H1 (cell line): Measurements from ENCODE around the gene HOXD11. TPM values are rescaled to one million over a fixed set of nuclear protein-coding genes. Genes with fewer than 3 reads are reported as not detected.

Source experiments
- CTCF ChIA-PET: fragments of 300-600 bp; sonication (Branson Sonifier 250); formaldehyde crosslinking; loops from one replicate; lab custom pipeline; 2021; ENCODE audit not compliant: partially characterized antibody; lab: Charles Lee
- POLR2A ChIA-PET: fragments of 300-600 bp; sonication (Branson Sonifier 250); formaldehyde crosslinking; loops from one replicate; lab custom pipeline; 2021; ENCODE audit warnings: inconsistent platforms; ENCODE audit not compliant: partially characterized antibody; lab: Charles Lee
- DNase-seq, 2 experiments: peaks; one replicate each; pipeline versions ENCODE4 v3.0.0 to v3.0.0-alpha.2; 2010 to 2022; ENCODE audit warnings: low spot score in 2 of 2, low read depth in 1 of 2, mixed read lengths in 1 of 2
- FAIRE-seq: peaks from 2 replicates; lab custom pipeline; 2011; peaks lifted over from hg19 to GRCh38; lab: Jason Lieb, UNC
- H2AFZ ChIP-seq: 2 replicates; pipeline ENCODE4 v1.8.1; 2012; ENCODE audit warnings: low read length, inconsistent platforms
- H2AK5ac ChIP-seq: 2 replicates; pipeline ENCODE4 v1.6.1; 2013; ENCODE audit warnings: low read depth, low read length
- H2BK120ac ChIP-seq: replicated peaks from 2 replicates; pipeline ENCODE3; 2013; ENCODE audit warnings: low read depth, low read length, inconsistent platforms
- H2BK12ac ChIP-seq: 2 replicates; pipeline ENCODE4 v1.6.1; 2013; ENCODE audit warnings: low read depth, low read length
- H2BK15ac ChIP-seq: 2 replicates; pipeline ENCODE4 v1.6.1; 2013; ENCODE audit warnings: low read length
- H2BK20ac ChIP-seq: 2 replicates; pipeline ENCODE4 v1.6.1; 2013; ENCODE audit warnings: low read length
- H2BK5ac ChIP-seq: 2 replicates; pipeline ENCODE4 v1.6.1; 2013; ENCODE audit warnings: low read depth, low read length
- H3K14ac ChIP-seq: 2 replicates; pipeline ENCODE4 v1.6.1; 2013; ENCODE audit warnings: inconsistent platforms; ENCODE audit not compliant: insufficient read length
- H3K18ac ChIP-seq: 2 replicates; pipeline ENCODE4 v1.6.1; 2013; ENCODE audit warnings: low read length; ENCODE audit errors: extremely low read depth
- H3K23ac ChIP-seq: 2 replicates; pipeline ENCODE4 v1.6.1; 2013; ENCODE audit warnings: inconsistent platforms; ENCODE audit not compliant: insufficient read length
- H3K23me2 ChIP-seq: 2 replicates; pipeline ENCODE4 v1.6.1; 2013; ENCODE audit warnings: low read depth, low read length
- H3K27ac ChIP-seq: 2 replicates; pipeline ENCODE4 v1.6.1; 2011; ENCODE audit warnings: low read depth, low read length, inconsistent platforms
- H3K27me3 ChIP-seq, 4 experiments: replicated peaks in 1 of 4; 1 replicate in 1 of 4; 2 replicates in 3 of 4; pipeline versions ENCODE4 v1.6.1 to v1.8.1; 2011 to 2013; ENCODE audit warnings: low read length in 3 of 4, mild to moderate bottlenecking in 3 of 4, inconsistent platforms in 2 of 4, mixed read lengths in 2 of 4, moderate library complexity in 1 of 4; ENCODE audit not compliant: control insufficient read depth in 3 of 4, insufficient read depth in 3 of 4; ENCODE audit errors: extremely low read depth in 1 of 4
- H3K36me3 ChIP-seq, 4 experiments: 2 replicates each; pipeline versions ENCODE4 v1.6.1 to v1.8.1; 2011 to 2013; ENCODE audit warnings: mild to moderate bottlenecking in 4 of 4, low read length in 3 of 4, moderate library complexity in 2 of 4, control low read depth in 1 of 4, inconsistent platforms in 1 of 4; ENCODE audit not compliant: insufficient read depth in 4 of 4, control insufficient read depth in 2 of 4
- H3K4ac ChIP-seq: replicated peaks from 2 replicates; pipeline ENCODE3; 2013; ENCODE audit warnings: low read length, low read depth, mixed read lengths, inconsistent platforms; ENCODE audit not compliant: insufficient read length
- H3K4me1 ChIP-seq, 4 experiments: replicated peaks in 1 of 4; 1 replicate in 1 of 4; 2 replicates in 3 of 4; pipeline versions ENCODE4 v1.6.1 to v1.8.1; 2011 to 2013; ENCODE audit warnings: low read length in 3 of 4, inconsistent platforms in 2 of 4, mixed read lengths in 1 of 4; ENCODE audit not compliant: insufficient read depth in 4 of 4, control insufficient read depth in 3 of 4
- H3K4me2 ChIP-seq, 2 experiments: 2 replicates each; pipeline versions ENCODE4 v1.6.1 to v1.8.1; 2011 to 2013; ENCODE audit warnings: low read depth in 2 of 2, low read length in 2 of 2, control low read depth in 1 of 2, inconsistent platforms in 1 of 2, mild to moderate bottlenecking in 1 of 2; ENCODE audit not compliant: insufficient read depth in 1 of 2
- H3K4me3 ChIP-seq, 4 experiments: fragments of 200-600, 300-600 bp in 1 of 4; sonication (generic), shearing (Covaris generic), sonication (Bioruptor Twin) in 1 of 4; 2 replicates each; pipeline versions ENCODE4 v1.5.1 to v1.8.1; 2011 to 2016; ENCODE audit warnings: low read length in 4 of 4, low read depth in 3 of 4, control low read depth in 2 of 4, inconsistent platforms in 2 of 4, mild to moderate bottlenecking in 2 of 4, mixed read lengths in 1 of 4, moderate library complexity in 1 of 4; ENCODE audit not compliant: insufficient read depth in 2 of 4; ENCODE audit errors: extremely low read depth in 1 of 4
- H3K56ac ChIP-seq: replicated peaks from 2 replicates; pipeline ENCODE3; 2013; ENCODE audit warnings: low read depth, mild to moderate bottlenecking, mixed read lengths, low read length, inconsistent platforms; ENCODE audit not compliant: insufficient read length
- H3K79me1 ChIP-seq: 2 replicates; pipeline ENCODE4 v1.6.1; 2013; ENCODE audit warnings: low read depth, low read length, control low read depth
- H3K79me2 ChIP-seq, 2 experiments: 2 replicates each; pipeline versions ENCODE4 v1.6.1 to v1.8.1; 2012 to 2013; ENCODE audit warnings: low read length in 2 of 2, mild to moderate bottlenecking in 2 of 2, inconsistent platforms in 1 of 2; ENCODE audit not compliant: insufficient read depth in 2 of 2, control insufficient read depth in 1 of 2
- H3K9ac ChIP-seq, 4 experiments: replicated peaks in 1 of 4; 1 replicate in 1 of 4; 2 replicates in 3 of 4; pipeline versions ENCODE4 v1.6.1 to v1.8.1; 2011 to 2013; ENCODE audit warnings: low read depth in 3 of 4, low read length in 3 of 4, control low read depth in 2 of 4, mild to moderate bottlenecking in 2 of 4, moderate library complexity in 2 of 4, inconsistent platforms in 1 of 4; ENCODE audit errors: extremely low read depth in 1 of 4
- H3K9me3 ChIP-seq, 2 experiments: 2 replicates each; pipeline versions ENCODE4 v1.6.1 to v1.8.1; 2012 to 2013; ENCODE audit warnings: mild to moderate bottlenecking in 2 of 2, moderate library complexity in 2 of 2, control low read depth in 1 of 2, inconsistent platforms in 1 of 2, low read depth in 1 of 2, low read length in 1 of 2, mixed read lengths in 1 of 2; ENCODE audit not compliant: insufficient read depth in 2 of 2
- H4K20me1 ChIP-seq, 2 experiments: replicated peaks in 1 of 2; 2 replicates each; pipeline versions ENCODE3 to v1.8.1; 2011 to 2013; ENCODE audit warnings: inconsistent platforms in 2 of 2, low read length in 2 of 2, mild to moderate bottlenecking in 1 of 2; ENCODE audit not compliant: insufficient read depth in 2 of 2, control insufficient read depth in 1 of 2
- H4K5ac ChIP-seq: 2 replicates; pipeline ENCODE4 v1.6.1; 2013; ENCODE audit warnings: low read length, low read depth, mixed read lengths, inconsistent platforms; ENCODE audit not compliant: insufficient read length
- H4K8ac ChIP-seq: 2 replicates; pipeline ENCODE4 v1.8.0; 2013; ENCODE audit warnings: mild to moderate bottlenecking, moderate library complexity, low read length, inconsistent platforms; ENCODE audit not compliant: insufficient read depth; ENCODE audit errors: extremely low read depth
- H4K91ac ChIP-seq: replicated peaks from 2 replicates; pipeline ENCODE3; 2013; ENCODE audit warnings: low read length, mixed read lengths, inconsistent platforms; ENCODE audit not compliant: insufficient read length
- CTBP2 ChIP-seq: IDR thresholded peaks from 2 replicates; pipeline ENCODE4 v1.7.0; 2011; ENCODE audit warnings: borderline replicate concordance, mild to moderate bottlenecking, moderate library complexity, mixed read lengths, low read length; ENCODE audit not compliant: insufficient read depth, insufficient read length
- EGR1 ChIP-seq: IDR thresholded peaks from 2 replicates; pipeline ENCODE4 v1.6.1; 2011; ENCODE audit warnings: low read depth, low read length, borderline replicate concordance
- EZH2 ChIP-seq: fragments of 200-600 bp; sonication (generic); IDR thresholded peaks from 2 replicates; pipeline ENCODE4 v1.7.1; 2012; ENCODE audit warnings: low read depth, mild to moderate bottlenecking, moderate library complexity, low read length, inconsistent platforms; ENCODE audit not compliant: severe bottlenecking
- KDM4A ChIP-seq: IDR thresholded peaks from one replicate; pipeline ENCODE4 v1.7.1; 2012; ENCODE audit warnings: low read depth, mild to moderate bottlenecking, moderate library complexity, low read length, inconsistent platforms; ENCODE audit not compliant: severe bottlenecking
- POU5F1 ChIP-seq: IDR thresholded peaks from 2 replicates; pipeline ENCODE4 v1.6.1; 2011; ENCODE audit warnings: low read depth, mild to moderate bottlenecking, low read length, moderate library complexity
- RNF2 ChIP-seq: fragments of 200-900, 300-1000 bp; sonication (generic); IDR thresholded peaks from 2 replicates; pipeline ENCODE4 v1.7.1; 2016; ENCODE audit warnings: borderline replicate concordance, low read depth, mild to moderate bottlenecking, antibody characterized with exemption, low read length; ENCODE audit not compliant: poor library complexity, severe bottlenecking; ENCODE audit errors: missing control alignments
- RXRA ChIP-seq: IDR thresholded peaks from 2 replicates; pipeline ENCODE4 v1.6.1; 2011; ENCODE audit warnings: low read depth, mild to moderate bottlenecking, low read length, moderate library complexity; ENCODE audit not compliant: insufficient read depth
- SIN3A ChIP-seq, 2 experiments: IDR thresholded peaks in 1 of 2; conservative IDR thresholded peaks in 1 of 2; 2 replicates each; pipeline ENCODE4 v1.6.1; 2011 to 2012; ENCODE audit warnings: low read length in 2 of 2, improper control_type of control experiment in 1 of 2, low read depth in 1 of 2, mild to moderate bottlenecking in 1 of 2
- SP4 ChIP-seq: IDR thresholded peaks from 2 replicates; pipeline ENCODE4 v1.6.1; 2012; ENCODE audit warnings: low read length, inconsistent platforms
- SUZ12 ChIP-seq: fragments of 200-600 bp; sonication (generic); IDR thresholded peaks from 2 replicates; pipeline ENCODE4 v1.6.1; 2012; ENCODE audit warnings: mild to moderate bottlenecking, inconsistent platforms, low read length, moderate library complexity, mixed read lengths
- whole genome bisulfite sequencing, 2 experiments: shearing (Covaris generic) in 1 of 2; methylation state at CpG; one replicate each; pipeline versions ENCODE4 v1.1.6 to v1.1.7; 2013 to 2015; ENCODE audit warnings: low lambda C conversion rate in 2 of 2, mixed read lengths in 2 of 2, inconsistent platforms in 1 of 2, low coverage in 1 of 2, missing lambda C conversion rate in 1 of 2; ENCODE audit not compliant: insufficient replicate concordance in 2 of 2, insufficient coverage in 1 of 2, insufficient read length in 1 of 2; ENCODE audit errors: extremely low coverage in 1 of 2, missing lambda C conversion rate in 1 of 2; 5-methylcytosine and 5-hydroxymethylcytosine counted together
- polyA plus RNA-seq, 7 experiments: library from polyadenylated mRNA; depleted of rRNA in 3 of 7; stranded (reverse) in 5 of 7; unstranded in 2 of 7; fragments of >200 nt in 5 of 7; fragments of 200-250 nt in 2 of 7; gene quantifications; 1 replicate in 5 of 7; 2 replicates in 1 of 7; 4 replicates in 1 of 7; pipeline versions ENCODE4 v1.2.1 to v1.2.3, GENCODE V29; 2011 to 2013; ENCODE audit warnings: missing spikeins in 2 of 7, mixed read lengths in 2 of 7
- total RNA-seq: library from RNA; stranded (reverse); fragmentation: NEBNext Ultra II Directional; extraction: Animal tissue kit (Norgen Biotek cat#: 25700); gene quantifications from 2 replicates; pipeline ENCODE4 v1.2.1, GENCODE V29; 2021

The HOXD11 gene
- total and polyA plus RNA-seq, 2 of the 8 experiments (the other 6 are each of a cell fraction or from before 2014, with no cell fraction given), result not detected

- peaks cover 7 to 13% of the 10 kb centered on the region in 2 experiments for H4K20me1 ChIP-seq
- no peaks in the 10 kb centered on the region for H3K9me3 ChIP-seq
- no peak overlapping the region for H3K18ac ChIP-seq
- no peak overlapping the region for H2BK20ac ChIP-seq
- H3K36me3 ChIP-seq, result no peaks in the 10 kb centered on the region
- H3K23ac ChIP-seq, result no peak overlapping the region
- peak in 1 of 2 experiments; percentile 66 for DNase-seq
- H3K27ac ChIP-seq, result no peak overlapping the region
- peaks cover 0 to 19% (median 11%) of the 10 kb centered on the region in 4 experiments; a peak in 4 of 7 replicates for H3K4me1 ChIP-seq
- no peak overlapping the region for H2AK5ac ChIP-seq
- no peak overlapping the region for H3K14ac ChIP-seq
- H4K8ac ChIP-seq, result peak overlapping the region; percentile 37; the same call in 1 of the 2 replicates
- peak overlapping the region; percentile 53 to 75 for H3K4me2 ChIP-seq
- no peak overlapping the region for H4K91ac ChIP-seq
- H3K27me3 ChIP-seq, result peaks cover 68 to 79% (median 73%) of the 10 kb centered on the region in 4 experiments
- H3K23me2 ChIP-seq, result no peaks in the 10 kb centered on the region; the same call in 1 of the 2 replicates
- WGBS, 2 experiments, result 9% methylated on average over 54 of the region's 56 CpGs; no CpG with 5 or more reads in 1 of the 2 experiments
- H2BK15ac ChIP-seq, result no peak overlapping the region
- POLR2A ChIA-PET, result no interaction called here
- FAIRE-seq, result no peak
- H2BK5ac ChIP-seq, result no peak overlapping the region
- peak overlapping the region; percentile 13 to 54 (median 28); a peak in 7 of 8 replicates for H3K4me3 ChIP-seq
- H3K56ac ChIP-seq, result no peak overlapping the region
- no peak overlapping the region for H3K9ac ChIP-seq
- no peaks in the 10 kb centered on the region for H3K79me2 ChIP-seq
- H3K79me1 ChIP-seq, result no peaks in the 10 kb centered on the region
- H3K4ac ChIP-seq, result no peak overlapping the region
- CTCF ChIA-PET, result interaction anchor here (0.9 kb wide), 1 partner anchor 696 kb away, joined by 3 read pairs; no protein-coding TSS in a partner anchor
- no peak overlapping the region for H2BK120ac ChIP-seq
- no peak overlapping the region for H2AFZ ChIP-seq
- H4K5ac ChIP-seq, result no peak overlapping the region
- H2BK12ac ChIP-seq, result no peak overlapping the region
- TF ChIP-seq EZH2, result peak; percentile 74
- no peak for TF ChIP-seq SP4
- no peak for TF ChIP-seq RXRA
- no peak for TF ChIP-seq POU5F1
- peak; percentile 91 for TF ChIP-seq KDM4A
- TF ChIP-seq SIN3A (conservative IDR thresholded peaks at IDR 0.05 in 1 of 2, IDR thresholded peaks at IDR 0.05 in 1 of 2; ENCODE audit: low read depth in 1 of 2, low read length in 2 of 2), result no peak
- TF ChIP-seq EGR1, result peak; percentile 54; the same call in 1 of the 2 replicates
- TF ChIP-seq RNF2, result peak; percentile 3
- peak; percentile 50 for TF ChIP-seq CTBP2
- peak; percentile 92 for TF ChIP-seq SUZ12
These were observed 40.2 kb upstream of the HOXD11 start for GRCh38 chr2:176066645-176067588.
